H9 (cell line): Measurements from ENCODE around the gene NFATC1. TPM values are rescaled to one million over a fixed set of nuclear protein-coding genes. Genes with fewer than 3 reads are reported as not detected.

ENCODE experiments used
- DNase-seq: peaks from one replicate; pipeline ENCODE4 v3.0.0-alpha.2; 2017
- H2AFZ ChIP-seq: one replicate; pipeline ENCODE4 v1.6.1; 2013; ENCODE audit warnings: mild to moderate bottlenecking, low read length, control low read depth, moderate library complexity
- H2AK5ac ChIP-seq: 2 replicates; pipeline ENCODE4 v1.6.1; 2013; ENCODE audit warnings: low read length, control low read depth, mixed read lengths; ENCODE audit not compliant: insufficient read length
- H2BK120ac ChIP-seq: one replicate; pipeline ENCODE4 v1.6.1; 2013; ENCODE audit warnings: low read depth, mild to moderate bottlenecking, low read length, control low read depth, inconsistent platforms; ENCODE audit not compliant: poor library complexity, severe bottlenecking
- H2BK12ac ChIP-seq: 2 replicates; pipeline ENCODE4 v1.6.1; 2013; ENCODE audit warnings: low read length, control low read depth, mixed read lengths, low read depth; ENCODE audit not compliant: insufficient read length
- H2BK15ac ChIP-seq: 2 replicates; pipeline ENCODE4 v1.6.1; 2013; ENCODE audit warnings: low read depth, low read length, control low read depth
- H2BK20ac ChIP-seq: one replicate; pipeline ENCODE4 v1.6.1; 2013; ENCODE audit warnings: low read depth, mild to moderate bottlenecking, low read length, control low read depth, inconsistent platforms; ENCODE audit not compliant: poor library complexity, severe bottlenecking
- H2BK5ac ChIP-seq: 2 replicates; pipeline ENCODE4 v1.6.1; 2013; ENCODE audit warnings: low read length, control low read depth, mixed read lengths; ENCODE audit not compliant: insufficient read length
- H3K14ac ChIP-seq: 2 replicates; pipeline ENCODE4 v1.6.1; 2013; ENCODE audit warnings: low read length, control low read depth; ENCODE audit not compliant: insufficient read depth
- H3K18ac ChIP-seq: 2 replicates; pipeline ENCODE4 v1.6.1; 2013; ENCODE audit warnings: low read depth, mild to moderate bottlenecking, mixed read lengths, low read length, control low read depth; ENCODE audit not compliant: insufficient read length
- H3K23ac ChIP-seq: 2 replicates; pipeline ENCODE4 v1.6.1; 2013; ENCODE audit warnings: low read length, control low read depth, mixed read lengths, low read depth; ENCODE audit not compliant: insufficient read length
- H3K23me2 ChIP-seq: 2 replicates; pipeline ENCODE4 v1.6.1; 2013; ENCODE audit warnings: low read depth, mild to moderate bottlenecking, mixed read lengths, low read length, control low read depth; ENCODE audit not compliant: insufficient read length, poor library complexity, severe bottlenecking
- H3K27ac ChIP-seq: 2 replicates; pipeline ENCODE4 v1.5.1; 2013; ENCODE audit warnings: low read length, control low read depth, mixed read lengths, low read depth; ENCODE audit not compliant: insufficient read length
- H3K27me3 ChIP-seq: 2 replicates; pipeline ENCODE4 v1.6.1; 2013; ENCODE audit warnings: low read length, control low read depth, inconsistent platforms; ENCODE audit not compliant: insufficient read depth
- H3K4ac ChIP-seq: 2 replicates; pipeline ENCODE4 v1.6.1; 2013; ENCODE audit warnings: low read depth, mild to moderate bottlenecking, control low read depth, inconsistent platforms, low read length, moderate library complexity
- H3K4me1 ChIP-seq: 2 replicates; pipeline ENCODE4 v1.6.1; 2013; ENCODE audit warnings: low read length, control low read depth, inconsistent platforms; ENCODE audit not compliant: insufficient read depth
- H3K4me2 ChIP-seq: 2 replicates; pipeline ENCODE4 v1.6.1; 2013; ENCODE audit warnings: low read length, control low read depth, mixed read lengths; ENCODE audit not compliant: insufficient read length, insufficient read depth
- H3K56ac ChIP-seq: 2 replicates; pipeline ENCODE4 v1.6.1; 2013; ENCODE audit warnings: low read depth, mild to moderate bottlenecking, mixed read lengths, low read length, control low read depth; ENCODE audit not compliant: insufficient read length
- H3K79me1 ChIP-seq: 2 replicates; pipeline ENCODE4 v1.6.1; 2013; ENCODE audit warnings: low read depth, mild to moderate bottlenecking, moderate library complexity, low read length, control low read depth, inconsistent platforms; ENCODE audit not compliant: insufficient read depth, poor library complexity, severe bottlenecking
- H3K79me2 ChIP-seq: 2 replicates; pipeline ENCODE4 v1.6.1; 2013; ENCODE audit warnings: low read length, control low read depth, inconsistent platforms; ENCODE audit not compliant: insufficient read depth
- H3K9ac ChIP-seq: 2 replicates; pipeline ENCODE4 v1.6.1; 2013; ENCODE audit warnings: low read length, control low read depth, mixed read lengths; ENCODE audit not compliant: insufficient read length; ENCODE audit errors: extremely low read depth
- H3K9me3 ChIP-seq: one replicate; pipeline ENCODE4 v1.6.1; 2013; ENCODE audit warnings: low read depth, low read length, inconsistent platforms; ENCODE audit not compliant: control insufficient read depth
- H3T11ph ChIP-seq: one replicate; pipeline ENCODE4 v1.6.1; 2013; ENCODE audit warnings: mild to moderate bottlenecking, low read length, control low read depth, inconsistent platforms
- H4K20me1 ChIP-seq: one replicate; pipeline ENCODE4 v1.6.1; 2013; ENCODE audit not compliant: control insufficient read depth, insufficient read length, insufficient read depth
- H4K5ac ChIP-seq: 2 replicates; pipeline ENCODE4 v1.6.1; 2013; ENCODE audit warnings: low read depth, mild to moderate bottlenecking, mixed read lengths, low read length, control low read depth; ENCODE audit not compliant: insufficient read length
- H4K8ac ChIP-seq: replicated peaks from 2 replicates; pipeline ENCODE4 v1.6.1; 2013; ENCODE audit warnings: low read length, control low read depth, mixed read lengths, low read depth; ENCODE audit not compliant: insufficient read length
- H4K91ac ChIP-seq: 2 replicates; pipeline ENCODE4 v1.6.1; 2013; ENCODE audit warnings: low read depth, mild to moderate bottlenecking, moderate library complexity, mixed read lengths, low read length, control low read depth; ENCODE audit not compliant: insufficient read length
- H3K27ac Mint-ChIP-seq, 3 experiments: 2 replicates in 2 of 3; 3 replicates in 1 of 3; pipeline ENCODE4 v1.8.0; 2020 to 2021; ENCODE audit warnings: mixed read lengths in 3 of 3, mild to moderate bottlenecking in 1 of 3, moderate library complexity in 1 of 3
- H3K27me3 Mint-ChIP-seq: 2 replicates; pipeline ENCODE4 v1.8.0; 2021; ENCODE audit warnings: low read depth, mild to moderate bottlenecking, moderate library complexity, mixed read lengths
- H3K36me3 Mint-ChIP-seq, 3 experiments: 2 replicates in 2 of 3; 3 replicates in 1 of 3; pipeline ENCODE4 v1.8.0; 2020 to 2021; ENCODE audit warnings: low read depth in 3 of 3, mixed read lengths in 3 of 3; ENCODE audit not compliant: insufficient read depth in 1 of 3
- H3K4me1 Mint-ChIP-seq, 2 experiments: 2 replicates each; pipeline ENCODE4 v1.8.0; 2020; ENCODE audit warnings: mixed read lengths in 2 of 2
- H3K4me3 Mint-ChIP-seq, 2 experiments: 2 replicates in 1 of 2; 3 replicates in 1 of 2; pipeline ENCODE4 v1.8.0; 2020 to 2021; ENCODE audit warnings: mild to moderate bottlenecking in 2 of 2, mixed read lengths in 2 of 2, moderate library complexity in 1 of 2
- H3K9me3 Mint-ChIP-seq, 2 experiments: 2 replicates in 1 of 2; 3 replicates in 1 of 2; pipeline ENCODE4 v1.8.0; 2020; ENCODE audit warnings: mild to moderate bottlenecking in 2 of 2, mixed read lengths in 2 of 2, moderate library complexity in 1 of 2
- WGBS: extraction: QIAGEN DNeasy Blood & Tissue Kit; methylation state at CpG from one replicate; pipeline ENCODE4 v1.1.7; 2013; ENCODE audit warnings: missing lambda C conversion rate, low lambda C conversion rate, mixed read lengths; ENCODE audit not compliant: insufficient read length; ENCODE audit errors: extremely low coverage; 5-methylcytosine and 5-hydroxymethylcytosine counted together
- total RNA-seq: library from RNA; stranded (reverse); gene quantifications from 2 replicates; pipeline ENCODE4 v1.2.1, GENCODE V29; 2021
- TF ChIP-seq, protein P1 (sequence below): fragments of 200-600 bp; sonication (generic); conservative IDR thresholded peaks from 3 replicates; pipeline ENCODE4 v1.8.0; 2021; ENCODE audit warnings: antibody characterized with exemption, mild to moderate bottlenecking

The NFATC1 gene
- total RNA-seq, 1 experiment from 2014 or later, result 5.5 TPM

DNA sequence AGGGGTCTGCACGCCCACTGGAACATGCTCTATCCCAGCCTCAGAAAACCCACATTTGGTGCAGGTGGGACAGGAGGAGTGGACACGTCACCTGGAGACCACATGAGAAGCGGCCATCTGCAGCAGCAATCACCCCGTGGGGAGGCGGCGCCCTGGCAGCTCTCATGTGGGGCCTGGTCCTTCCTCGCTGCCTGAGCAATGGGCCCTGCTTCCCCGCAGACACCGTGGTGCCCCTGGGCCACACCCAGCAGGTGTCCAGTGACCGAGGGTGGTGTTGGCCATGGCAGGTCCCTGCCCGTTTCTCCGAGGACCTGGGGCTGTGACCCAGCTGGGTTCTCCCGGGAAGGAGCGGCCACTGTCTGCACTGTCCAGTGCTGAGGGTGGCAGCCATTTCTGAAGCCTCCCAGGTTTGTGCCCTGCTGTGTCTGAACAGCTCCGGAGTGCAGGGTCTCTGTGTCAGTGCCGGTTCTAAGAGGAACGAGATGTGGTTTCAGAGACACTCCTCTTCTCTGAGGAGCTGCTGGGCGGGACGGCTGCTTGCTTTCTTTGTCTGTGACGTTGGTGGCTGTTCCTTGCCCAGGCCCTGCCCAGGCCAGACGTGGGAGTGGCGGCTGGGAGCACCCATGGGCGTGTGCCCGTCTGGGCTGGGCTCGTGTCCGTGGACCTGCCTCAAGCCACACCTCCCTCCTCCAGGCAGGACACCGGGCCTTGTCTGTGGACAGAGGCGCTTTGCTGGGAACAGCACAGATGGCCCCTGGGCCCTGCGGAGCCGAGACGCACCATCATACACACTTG lies 44.8 kb downstream of the NFATC1 start:
- H3K56ac ChIP-seq, result no peak overlapping the region
- no peaks in the 10 kb centered on the region for H3K9me3 ChIP-seq
- no peaks in the 10 kb centered on the region for H3K79me2 ChIP-seq
- no CpG with 5 or more reads among the region's 31 CpGs for WGBS
- H2BK20ac ChIP-seq, result no peak overlapping the region
- no peaks in the 10 kb centered on the region for H3K36me3 Mint-ChIP-seq
- H3K23ac ChIP-seq, result no peak overlapping the region
- no peak overlapping the region for H2BK15ac ChIP-seq
- H2BK120ac ChIP-seq, result no peak overlapping the region
- no peak overlapping the region; a peak in 1 of 7 replicates for H3K27ac Mint-ChIP-seq
- no peak overlapping the region for H3K27ac ChIP-seq
- no peaks in the 10 kb centered on the region for H3K4me1 ChIP-seq
- no peaks in the 10 kb centered on the region for H3K79me1 ChIP-seq
- no peak overlapping the region for H4K91ac ChIP-seq
- H3K4me2 ChIP-seq, result no peak overlapping the region
- no peak overlapping the region for H3K18ac ChIP-seq
- H3K9ac ChIP-seq, result no peak overlapping the region
- no peak overlapping the region for H3K4me3 Mint-ChIP-seq
- H3K4ac ChIP-seq, result no peak overlapping the region
- no peak for DNase-seq
- no peak overlapping the region for H2BK12ac ChIP-seq
- H3T11ph ChIP-seq, result no peak overlapping the region
- H3K23me2 ChIP-seq, result no peaks in the 10 kb centered on the region
- no peak overlapping the region for H2AK5ac ChIP-seq
- peaks cover 0 to 3% of the 10 kb centered on the region in 2 experiments; a peak in 2 of 4 replicates for H3K4me1 Mint-ChIP-seq
- no peaks in the 10 kb centered on the region for H3K27me3 ChIP-seq
- no peak overlapping the region for H2AFZ ChIP-seq
- TF ChIP-seq, protein P1, sequence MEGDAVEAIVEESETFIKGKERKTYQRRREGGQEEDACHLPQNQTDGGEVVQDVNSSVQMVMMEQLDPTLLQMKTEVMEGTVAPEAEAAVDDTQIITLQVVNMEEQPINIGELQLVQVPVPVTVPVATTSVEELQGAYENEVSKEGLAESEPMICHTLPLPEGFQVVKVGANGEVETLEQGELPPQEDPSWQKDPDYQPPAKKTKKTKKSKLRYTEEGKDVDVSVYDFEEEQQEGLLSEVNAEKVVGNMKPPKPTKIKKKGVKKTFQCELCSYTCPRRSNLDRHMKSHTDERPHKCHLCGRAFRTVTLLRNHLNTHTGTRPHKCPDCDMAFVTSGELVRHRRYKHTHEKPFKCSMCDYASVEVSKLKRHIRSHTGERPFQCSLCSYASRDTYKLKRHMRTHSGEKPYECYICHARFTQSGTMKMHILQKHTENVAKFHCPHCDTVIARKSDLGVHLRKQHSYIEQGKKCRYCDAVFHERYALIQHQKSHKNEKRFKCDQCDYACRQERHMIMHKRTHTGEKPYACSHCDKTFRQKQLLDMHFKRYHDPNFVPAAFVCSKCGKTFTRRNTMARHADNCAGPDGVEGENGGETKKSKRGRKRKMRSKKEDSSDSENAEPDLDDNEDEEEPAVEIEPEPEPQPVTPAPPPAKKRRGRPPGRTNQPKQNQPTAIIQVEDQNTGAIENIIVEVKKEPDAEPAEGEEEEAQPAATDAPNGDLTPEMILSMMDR, result no peak
- H4K8ac ChIP-seq, result no peak overlapping the region
- no peak overlapping the region for H2BK5ac ChIP-seq
- no peak overlapping the region for H4K5ac ChIP-seq
- H3K27me3 Mint-ChIP-seq, result no peaks in the 10 kb centered on the region
- no peak overlapping the region; the same call in 1 of the 2 replicates for H3K14ac ChIP-seq
- H4K20me1 ChIP-seq, result no peaks in the 10 kb centered on the region
- no peaks in the 10 kb centered on the region for H3K9me3 Mint-ChIP-seq
